HG03342 (cell line): ENCODE data around the gene C11orf52.

Experiments
- ATAC-seq: cut with Tn5 transposase; IDR thresholded peaks from one replicate; pipeline ENCODE4 v1.9.1; 2021; ENCODE audit warnings: mild to moderate bottlenecking, moderate library complexity; ENCODE audit not compliant: unreplicated experiment

The C11orf52 gene

DNA sequence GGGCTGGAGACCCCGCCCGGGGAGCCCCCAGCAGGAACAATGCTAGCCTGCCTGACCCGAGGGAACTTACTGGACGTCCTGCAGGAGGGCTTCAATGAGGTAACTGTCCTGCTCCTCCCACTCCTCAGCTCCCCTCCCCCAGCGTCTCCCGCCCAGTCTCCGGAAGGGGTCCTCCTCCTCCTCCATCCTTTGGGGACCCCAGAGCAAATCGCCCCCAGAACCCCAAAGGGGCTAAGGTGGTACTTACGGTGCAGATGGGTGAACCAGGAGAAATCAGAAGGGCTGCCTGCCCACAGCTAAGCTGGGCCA is 18.7 kb downstream of the C11orf52 start:
- no peak for ATAC-seq

DNA sequence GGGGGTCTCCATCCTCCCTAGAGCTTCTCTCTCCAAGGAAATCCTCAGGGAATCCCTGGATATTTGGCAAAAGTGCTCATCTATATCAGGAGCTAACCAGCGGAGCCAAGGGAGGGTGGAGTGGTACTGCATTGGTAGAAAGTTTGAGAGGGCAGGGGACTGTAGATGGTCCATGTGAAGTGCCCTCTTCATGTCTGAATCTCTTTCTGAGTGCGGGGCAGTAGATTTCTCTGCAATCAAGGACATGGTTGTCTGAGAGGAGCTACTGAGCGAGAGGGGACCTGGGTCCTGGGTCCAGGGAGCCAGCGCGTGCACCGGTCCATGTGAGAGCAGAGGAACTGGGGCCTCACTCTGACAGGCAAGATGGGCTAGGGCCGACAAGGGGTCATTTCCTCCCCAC is 19.1 kb downstream of the C11orf52 start:
- no peak for ATAC-seq

DNA sequence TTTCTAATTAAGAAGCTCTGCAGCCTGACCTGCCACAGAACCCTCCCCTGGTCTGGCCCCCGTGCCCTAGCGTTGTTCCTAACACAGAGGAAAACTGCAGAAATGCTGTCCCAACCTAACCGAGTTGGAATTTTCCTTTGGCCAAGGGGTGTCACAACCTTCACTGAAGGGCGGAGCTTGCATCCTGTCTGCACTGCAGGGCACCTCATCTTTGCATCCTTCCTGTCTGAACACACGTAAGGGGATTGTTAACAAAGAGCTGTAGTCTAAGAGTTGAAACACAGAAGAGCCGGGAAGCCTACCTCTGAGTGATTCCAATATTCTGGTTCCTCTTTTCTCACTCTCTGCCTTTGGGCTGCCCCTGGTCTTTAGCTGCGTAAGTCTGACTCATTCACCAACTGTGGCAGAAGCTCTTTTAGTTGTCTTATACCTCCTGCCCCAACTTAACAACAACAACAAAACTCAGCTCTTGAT is 20.0 kb downstream of the C11orf52 start:
- ATAC-seq: peak; percentile 90

DNA sequence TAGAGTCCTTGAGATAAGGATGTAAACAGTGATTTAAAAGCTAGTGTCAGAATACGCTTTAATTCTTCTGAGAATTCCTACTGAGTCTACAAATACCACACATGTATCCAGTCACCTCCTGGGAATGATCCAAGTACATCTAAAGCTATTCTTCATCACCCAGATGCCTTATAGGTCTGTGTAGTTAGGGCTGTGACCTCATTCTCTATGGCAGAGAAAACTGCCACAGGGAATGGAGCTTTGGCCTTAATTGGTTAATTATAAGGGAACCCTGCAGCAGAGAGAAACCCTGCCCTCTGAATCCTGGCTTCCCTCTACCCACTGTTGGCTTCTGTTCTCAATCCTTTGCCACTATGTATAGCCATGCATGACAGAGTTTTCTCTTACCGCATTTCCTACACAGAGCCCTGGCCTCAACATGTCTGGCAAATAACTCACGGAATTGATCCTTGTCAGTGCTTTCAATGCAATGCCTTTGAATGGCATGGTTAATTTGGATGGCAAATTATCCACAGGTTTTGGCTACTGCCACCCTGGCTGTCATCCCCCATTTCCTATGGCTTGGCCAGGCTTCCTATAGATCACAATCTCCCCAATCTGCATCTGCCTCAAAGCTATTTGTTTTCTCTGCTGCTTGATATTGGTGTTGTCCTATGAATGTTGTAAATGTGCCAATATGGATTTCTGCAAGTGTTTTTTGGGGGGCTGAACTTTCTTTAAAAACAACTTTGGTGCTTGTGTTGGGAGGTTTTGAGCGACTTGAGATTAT is 21.3 kb downstream of the C11orf52 start:
- ATAC-seq: no peak

DNA sequence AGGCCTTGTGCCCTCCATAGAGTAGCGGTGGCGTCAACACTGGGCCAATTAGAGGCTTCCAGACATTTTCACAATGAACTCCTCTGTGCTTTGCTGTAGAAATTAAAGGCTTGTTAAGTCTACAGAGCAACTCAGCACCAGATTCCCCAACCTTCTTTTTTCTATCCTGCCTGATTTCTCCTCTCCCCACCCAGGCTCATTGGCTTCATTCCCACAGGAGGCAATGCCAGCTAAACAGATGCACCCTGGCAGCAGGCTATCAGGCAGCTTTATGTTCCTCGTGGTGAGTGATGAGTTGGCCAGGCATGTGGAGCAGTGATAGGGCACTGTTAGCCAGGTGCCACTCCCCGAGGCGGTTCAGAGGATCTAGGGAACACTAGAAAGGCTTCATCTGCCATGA is 23.2 kb downstream of the C11orf52 start:
- ATAC-seq: no peak

DNA sequence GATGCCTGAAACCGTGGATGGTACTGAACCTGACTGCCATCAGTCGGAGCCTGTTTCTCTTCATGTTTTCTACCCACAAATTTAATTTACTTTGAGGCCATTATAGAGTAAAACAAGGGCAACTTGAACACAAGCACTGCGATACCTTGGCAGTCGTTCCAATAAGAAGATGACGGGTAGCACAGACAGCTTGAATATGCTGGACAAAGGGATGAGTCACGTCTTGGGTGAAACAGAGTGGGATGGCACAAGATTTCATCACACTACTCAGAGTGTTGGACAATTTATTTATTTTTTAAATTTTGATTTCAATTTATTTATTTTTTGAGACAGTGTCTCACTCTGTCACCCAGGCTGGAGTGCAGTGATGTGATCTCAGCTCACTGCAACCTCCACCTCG is 24.1 kb downstream of the C11orf52 start:
- ATAC-seq: no peak

DNA sequence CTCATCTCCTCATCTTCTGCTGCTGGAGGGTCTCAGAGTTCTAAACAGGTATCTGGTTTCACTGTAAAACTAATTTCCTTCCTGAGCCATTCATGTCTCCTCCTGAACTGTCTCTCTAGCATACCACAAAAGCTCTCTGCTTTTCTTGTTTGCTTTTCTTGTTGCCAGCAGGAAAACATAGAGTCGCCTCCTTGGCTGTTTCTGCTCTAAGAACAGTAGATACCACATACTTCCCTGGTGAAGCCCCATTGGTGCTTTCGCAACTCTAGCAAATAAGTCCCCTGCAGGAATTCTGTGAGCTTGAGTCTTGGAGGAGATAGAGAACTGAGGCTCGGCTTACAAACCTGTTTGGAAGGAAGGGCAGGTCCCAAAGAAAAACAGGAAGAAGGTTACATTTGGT is 25.4 kb downstream of the C11orf52 start:
- ATAC-seq: no peak

DNA sequence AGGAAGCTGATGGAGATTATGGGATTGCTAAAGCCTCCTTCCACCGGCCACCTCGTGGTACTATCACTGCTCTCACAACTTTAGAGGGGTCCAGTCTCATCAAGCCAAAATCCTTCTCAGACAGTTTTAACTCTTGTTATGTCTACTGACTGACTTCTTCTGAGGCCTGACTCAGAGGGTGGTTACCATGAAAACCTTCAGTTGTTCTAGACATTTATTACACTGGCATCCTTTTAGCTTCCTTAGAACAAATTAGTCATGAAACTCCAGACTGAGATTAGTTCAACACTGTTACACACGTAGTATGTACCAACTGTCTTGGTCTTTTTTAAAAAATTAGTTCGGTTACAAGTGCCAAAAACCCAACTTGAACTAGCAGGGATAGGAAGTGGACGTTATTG is 25.9 kb downstream of the C11orf52 start:
- ATAC-seq: no peak

DNA sequence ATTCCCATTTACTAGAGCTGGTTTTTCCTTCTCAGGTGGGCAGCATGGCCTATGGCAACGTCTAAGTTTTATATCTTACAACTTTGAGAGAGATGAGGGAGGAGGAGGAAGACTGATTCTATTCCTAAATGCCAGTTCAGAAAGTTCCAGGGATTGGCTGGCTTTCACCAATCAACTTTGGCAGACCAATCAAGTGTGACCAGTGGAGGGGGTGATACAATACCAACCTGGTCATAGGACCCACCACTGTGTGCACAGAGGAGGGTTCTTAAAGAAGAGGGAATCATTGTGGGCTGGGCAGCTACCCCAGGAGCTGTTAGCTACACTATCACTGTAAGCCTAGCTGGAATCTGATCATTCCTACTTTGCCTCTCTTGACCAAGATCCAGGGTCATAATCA is 26.5 kb downstream of the C11orf52 start:
- ATAC-seq: no peak

DNA sequence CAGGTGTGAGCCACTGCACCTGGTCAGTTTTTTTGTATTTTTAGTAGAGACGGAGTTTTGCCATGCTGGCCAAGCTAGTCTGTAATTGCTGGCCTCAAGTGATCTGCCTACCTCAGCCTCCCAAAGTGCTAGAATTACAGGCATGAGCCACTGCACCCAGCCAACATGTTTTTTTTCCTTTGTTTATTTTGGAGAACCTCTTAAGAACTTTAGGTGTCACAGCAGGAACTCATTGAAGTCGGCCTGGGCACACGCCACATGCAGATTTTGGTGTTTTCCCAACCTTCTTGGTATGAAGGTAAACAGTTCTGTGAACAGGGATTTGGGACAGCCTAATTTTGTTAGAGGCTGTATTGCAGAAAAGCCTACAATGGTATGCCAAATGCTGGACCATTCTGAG is 27.8 kb downstream of the C11orf52 start:
- no peak for ATAC-seq

DNA sequence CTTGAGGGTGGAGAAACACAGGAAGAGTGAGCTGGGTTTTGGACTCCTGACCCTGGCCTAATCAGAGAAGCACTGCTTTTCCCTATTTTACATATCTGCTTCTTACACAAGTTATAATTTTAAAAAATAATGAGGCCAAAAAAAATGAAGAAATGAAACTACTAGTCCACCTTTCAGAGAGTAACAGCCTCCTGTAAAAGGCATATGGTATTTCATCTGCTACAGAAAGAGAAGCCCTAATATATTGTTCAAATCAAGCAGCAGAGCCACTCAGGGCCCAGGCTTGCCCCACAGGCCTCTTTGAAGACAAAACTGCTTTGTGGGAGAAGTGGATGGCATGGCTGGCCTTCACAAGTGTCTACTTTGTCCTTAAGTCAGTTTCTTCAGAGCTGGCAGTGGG is 28.4 kb downstream of the C11orf52 start:
- no peak for ATAC-seq

DNA sequence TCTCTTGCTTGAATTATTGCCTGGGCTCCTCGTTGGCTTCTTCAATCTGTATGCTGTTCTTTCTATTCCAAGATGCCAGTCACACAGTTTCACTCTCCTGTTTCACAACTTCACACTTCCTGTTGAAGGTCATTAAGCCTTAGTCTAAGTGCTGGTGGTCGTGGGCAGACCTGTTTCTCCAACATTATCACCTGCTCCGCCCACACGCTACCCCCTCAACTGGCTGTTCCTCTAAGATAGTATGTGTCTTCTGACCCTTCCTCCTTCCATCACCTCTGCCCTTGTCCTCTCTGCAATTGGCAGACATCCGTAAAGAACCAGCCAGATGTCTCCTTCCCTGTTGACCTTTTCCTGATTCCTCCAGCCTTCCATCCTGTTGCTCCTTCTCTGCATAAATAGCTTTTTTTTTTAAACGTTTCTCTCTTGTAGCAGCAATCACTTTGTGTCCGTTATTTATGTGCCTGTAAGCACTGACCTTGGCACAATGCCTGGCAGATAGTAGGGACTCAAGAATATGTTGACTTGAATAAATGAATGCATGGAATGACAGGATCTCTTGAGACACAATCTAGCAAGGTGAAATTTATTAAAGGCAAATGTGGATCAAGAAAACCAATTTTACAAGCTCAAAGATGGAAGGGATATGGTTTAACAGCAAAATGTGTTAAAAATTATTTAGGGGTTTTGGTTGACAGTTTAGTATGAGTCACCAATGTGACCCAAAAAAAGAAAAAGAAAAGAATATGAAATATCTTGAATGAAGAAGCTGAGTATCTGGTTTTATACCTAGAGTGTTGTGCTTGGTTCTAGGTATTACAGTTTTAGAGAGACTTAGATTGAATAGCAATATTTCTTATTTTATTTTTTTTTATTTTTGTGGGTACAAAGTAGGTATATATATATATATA is 31.1 kb downstream of the C11orf52 start:
- no peak for ATAC-seq

DNA sequence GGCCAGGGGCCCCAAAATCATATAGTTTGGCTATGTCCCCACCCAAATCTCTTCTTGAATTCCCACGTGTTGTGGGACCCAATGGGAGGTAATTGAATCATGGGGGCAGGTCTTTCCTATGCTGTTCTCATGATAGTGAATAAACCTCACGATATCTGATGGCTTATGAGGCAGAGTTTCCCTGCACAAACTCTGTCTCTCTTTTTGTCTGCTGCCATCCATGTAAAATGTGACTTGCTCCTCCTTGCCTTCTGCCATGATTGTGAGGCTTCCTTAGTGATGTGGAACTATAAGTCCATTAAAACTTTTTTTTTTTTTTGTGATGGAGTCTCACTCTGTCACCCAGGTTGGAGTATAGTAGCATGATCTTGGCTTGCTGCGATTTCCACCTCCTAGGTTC is 32.9 kb downstream of the C11orf52 start:
- no peak for ATAC-seq

DNA sequence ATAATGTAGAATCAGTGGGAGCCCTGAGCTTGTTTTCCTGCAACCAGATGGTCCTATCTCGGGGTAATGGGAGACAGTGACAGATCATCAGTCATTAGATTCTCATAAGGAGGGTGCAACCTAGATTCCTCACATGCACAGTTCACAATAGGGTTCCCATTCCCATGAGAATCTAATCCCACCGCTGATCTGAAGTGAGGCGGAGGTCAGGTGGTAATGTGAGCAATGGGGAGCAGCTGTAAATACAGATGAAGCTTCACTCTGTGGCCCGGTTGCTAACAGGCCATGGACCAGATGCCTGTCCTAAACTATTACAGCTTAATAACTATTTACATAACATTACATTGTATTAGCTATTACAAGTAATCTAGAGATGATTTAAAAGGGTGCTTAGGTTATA is 35.4 kb downstream of the C11orf52 start:
- no peak for ATAC-seq

DNA sequence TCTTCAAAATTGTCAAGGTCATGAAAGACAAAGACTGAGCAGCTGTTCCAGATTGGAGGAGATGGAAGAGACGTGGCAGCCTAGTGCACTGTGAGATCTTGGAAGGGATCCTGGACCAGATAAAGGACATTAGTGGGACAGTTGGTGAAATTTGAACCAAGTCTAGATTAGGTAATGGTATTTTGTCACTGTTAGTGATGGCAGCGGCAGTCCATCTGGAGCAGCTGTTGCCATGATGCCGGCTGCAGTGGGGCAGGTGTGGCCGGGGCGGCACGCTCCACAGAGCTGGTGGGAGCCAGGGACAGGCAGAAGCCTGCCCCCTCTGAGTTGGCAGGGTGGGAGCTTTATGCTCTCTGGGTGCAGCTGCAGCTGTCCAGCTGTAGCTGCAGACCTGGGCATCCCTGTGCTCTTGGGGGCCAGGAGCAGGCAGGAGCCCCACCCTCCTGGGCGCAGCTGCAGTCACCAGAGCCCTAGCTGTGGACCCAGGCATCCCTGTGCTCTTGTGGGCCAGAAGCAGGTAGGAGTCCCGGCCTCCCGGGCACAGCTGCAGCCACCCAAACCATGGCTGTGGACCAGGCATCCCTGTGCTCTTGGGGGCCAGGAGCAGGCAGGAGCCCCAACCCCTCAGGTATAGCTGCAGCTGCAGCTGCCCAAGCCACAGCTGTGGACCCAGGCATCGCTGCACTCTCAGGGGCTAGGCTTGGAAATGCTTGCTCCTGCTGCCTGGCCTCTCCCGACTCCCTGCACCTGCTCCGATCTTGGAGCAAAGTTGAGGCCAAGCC is 39.1 kb downstream of the C11orf52 start:
- no peak for ATAC-seq

DNA sequence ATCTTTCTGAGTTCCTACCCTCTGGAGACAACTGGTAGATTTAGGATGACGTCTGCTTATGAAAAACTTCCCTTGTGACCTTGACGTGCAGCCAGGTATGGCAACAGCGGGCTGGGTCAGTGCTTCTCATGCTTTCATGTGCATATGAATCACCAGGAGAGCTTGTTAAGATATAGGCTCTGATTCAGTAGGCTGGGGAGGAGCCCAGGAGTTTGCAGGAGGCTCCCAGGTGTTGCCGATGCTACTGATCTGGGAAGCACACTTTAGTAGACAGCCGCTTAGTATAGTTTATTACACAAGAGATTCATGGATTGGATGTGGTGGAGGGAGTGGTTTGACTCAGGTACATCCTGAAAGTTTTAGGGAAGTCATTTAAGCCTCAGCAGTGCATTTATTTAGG is 42.2 kb downstream of the C11orf52 start:
- no peak for ATAC-seq

DNA sequence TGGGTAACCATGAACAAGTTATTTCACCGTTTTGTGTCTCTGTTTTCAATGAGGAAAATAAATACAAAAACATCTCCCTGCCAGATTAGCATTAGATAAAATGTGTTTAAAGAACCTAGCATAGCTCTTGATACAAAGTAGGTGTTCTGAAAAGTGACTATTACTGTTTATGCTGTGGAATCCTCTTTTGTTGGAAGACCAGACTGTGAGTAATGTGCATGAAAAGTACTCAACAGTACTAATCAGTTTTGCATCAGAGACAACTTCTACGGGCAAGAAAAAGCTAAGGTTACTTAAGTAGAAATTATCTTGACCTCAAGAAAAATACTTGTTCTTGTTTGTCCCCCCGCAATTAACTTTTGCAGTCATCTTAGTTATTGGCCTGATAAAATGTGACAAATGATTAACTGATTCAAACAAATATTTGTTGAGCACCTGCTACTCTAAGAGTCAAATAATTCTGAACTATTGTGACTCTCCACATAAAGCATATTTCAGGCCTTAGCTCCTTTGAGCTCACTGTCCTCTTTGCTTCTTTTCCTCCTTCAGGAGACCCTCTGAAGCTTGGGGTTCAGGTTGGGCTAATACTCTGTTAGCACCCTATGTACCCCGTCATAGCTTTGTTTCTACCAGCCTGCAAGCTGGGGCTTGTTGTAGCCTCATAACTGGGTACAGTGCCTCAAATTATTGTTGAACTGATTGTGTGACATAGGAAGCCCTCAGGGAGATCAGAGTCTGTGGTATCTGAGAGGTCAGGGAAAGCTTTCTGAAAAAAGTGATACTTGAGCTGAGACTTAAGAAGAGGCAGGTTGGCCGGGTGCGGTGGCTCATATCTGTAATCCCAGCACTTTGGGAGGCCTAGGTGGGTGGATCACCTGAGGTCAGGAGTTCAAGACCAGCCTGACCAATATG is 42.9 kb downstream of the C11orf52 start:
- ATAC-seq: no peak

DNA sequence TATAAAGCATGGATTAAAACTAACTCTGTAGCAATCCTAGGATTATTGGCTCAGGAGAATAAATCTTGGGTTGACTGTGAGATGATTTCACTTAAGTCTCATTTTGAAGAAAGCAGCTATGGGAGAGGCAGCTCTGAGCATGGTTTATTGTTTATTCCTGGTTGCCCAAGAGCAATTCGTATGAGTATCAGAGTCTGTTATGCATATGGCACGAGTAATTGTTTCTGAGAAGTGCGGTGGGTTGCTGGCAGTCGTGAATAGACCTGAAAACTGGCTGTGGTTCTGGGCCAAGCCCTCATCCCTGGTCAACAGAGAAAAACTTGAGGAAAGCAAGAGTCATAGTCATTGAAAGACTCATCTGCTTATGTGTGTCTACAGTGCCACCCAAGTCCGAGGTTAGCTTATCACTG is 45.2 kb downstream of the C11orf52 start:
- no peak for ATAC-seq

DNA sequence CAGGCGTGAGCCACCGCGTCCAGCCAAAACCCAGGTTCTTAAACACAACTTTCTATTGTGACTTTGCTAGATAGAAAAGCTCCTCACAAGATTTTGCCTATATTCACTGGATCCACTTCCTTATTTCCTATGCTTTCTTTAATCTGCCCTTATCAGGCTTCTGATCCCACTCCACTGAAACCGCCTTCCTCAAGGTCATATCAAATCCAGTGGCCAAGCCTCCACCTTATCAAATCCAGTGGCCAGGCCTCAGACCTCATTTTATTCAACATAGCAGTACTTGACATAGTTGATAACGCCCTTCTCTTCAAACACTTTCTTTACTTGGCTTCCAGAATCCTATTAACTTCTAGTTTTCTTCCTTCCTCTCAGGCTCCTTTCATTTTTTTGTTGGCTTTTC is 48.0 kb downstream of the C11orf52 start:
- no peak for ATAC-seq

DNA sequence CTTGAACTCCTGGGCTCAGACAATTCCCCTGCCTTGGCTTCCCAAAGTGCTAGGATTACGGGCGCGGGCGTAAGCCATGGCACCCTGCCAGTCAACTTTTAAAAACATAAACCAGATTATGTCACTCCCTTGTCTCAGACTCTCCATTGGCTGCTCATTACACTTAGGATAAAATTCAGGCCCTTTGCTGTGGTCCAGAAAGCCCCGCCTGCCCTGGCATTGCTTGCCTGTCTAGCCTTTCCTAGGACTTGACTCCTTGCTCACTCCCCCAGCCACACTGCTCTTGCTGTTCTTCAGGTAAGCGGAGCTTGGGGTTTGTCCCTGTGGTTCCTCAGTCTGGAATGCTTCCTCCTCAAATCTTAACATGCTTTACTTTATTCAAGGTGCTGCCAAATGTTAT is 48.9 kb downstream of the C11orf52 start:
- ATAC-seq: no peak
